NK-92 (cell line): Measurements from ENCODE around the gene HIVEP3.

Experiments used
- DNase-seq: peaks from one replicate; lab custom pipeline; 2025; ENCODE audit not compliant: unreplicated experiment; lab: John Stamatoyannopoulos, UW

The HIVEP3 gene

DNA sequence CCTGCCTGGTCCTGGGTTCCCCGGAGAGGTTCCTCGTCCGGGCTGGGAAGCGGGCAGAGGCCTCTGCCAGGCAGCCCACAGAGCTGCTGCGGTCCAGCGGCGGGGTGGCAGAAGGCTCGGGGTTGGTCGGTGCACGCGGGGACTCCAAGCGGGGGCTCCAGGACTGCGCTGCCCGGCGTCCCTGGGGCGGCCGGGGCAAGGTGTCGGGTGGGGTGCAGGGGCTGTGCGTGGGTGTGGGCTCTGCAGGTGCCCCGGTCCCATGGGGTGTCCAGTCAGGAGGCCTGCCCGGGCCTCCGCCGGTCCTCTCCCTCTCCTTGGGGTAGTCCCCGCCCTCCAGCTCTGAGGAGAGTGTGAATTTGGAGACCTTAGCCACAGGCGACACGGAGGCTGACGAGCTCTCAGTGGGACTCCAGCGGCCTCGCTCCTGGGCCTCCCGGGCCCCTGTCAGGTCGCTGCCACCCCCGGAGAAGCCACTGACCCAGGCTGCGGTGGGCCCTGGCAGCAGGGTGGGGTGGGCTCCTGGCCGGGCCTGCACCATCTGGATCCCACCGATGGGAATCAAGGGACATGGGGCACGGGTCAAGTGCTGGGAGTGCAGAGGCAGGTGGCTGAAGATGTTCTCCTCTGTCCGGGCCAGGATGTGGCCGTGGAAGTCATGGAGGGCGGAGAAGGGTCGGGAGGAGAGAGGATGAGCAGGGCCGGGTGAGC lies 408.0 kb downstream of the HIVEP3 start:
- DNase-seq, result no peak

DNA sequence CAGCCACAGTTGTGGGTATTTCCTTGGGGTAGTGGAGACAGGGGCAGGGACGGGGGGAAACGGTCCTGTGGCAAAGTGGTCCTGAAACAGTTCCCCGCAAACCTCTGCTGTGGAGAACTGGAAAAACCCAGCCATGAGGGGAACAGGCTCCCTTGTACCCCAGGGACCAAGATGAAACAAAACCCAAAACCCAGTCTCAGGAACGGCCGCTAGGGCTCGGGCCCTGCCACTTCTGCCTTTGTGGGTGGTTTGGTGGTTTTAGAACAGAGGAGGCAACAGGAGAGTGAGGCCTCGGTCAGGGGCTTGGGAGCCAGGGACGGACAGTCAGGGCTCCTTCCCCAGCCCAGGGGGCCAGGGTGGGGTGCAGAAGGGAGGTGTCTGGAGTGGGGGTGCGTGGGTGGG lies 409.5 kb downstream of the HIVEP3 start:
- DNase-seq, result no peak

GRCh38 chr1:41508290-41508689 lies 410.4 kb downstream of the HIVEP3 start:
- no peak for DNase-seq

- no peak for DNase-seq
These were observed 410.9 kb downstream of the HIVEP3 start for GRCh38 chr1:41507836-41508235.

DNA sequence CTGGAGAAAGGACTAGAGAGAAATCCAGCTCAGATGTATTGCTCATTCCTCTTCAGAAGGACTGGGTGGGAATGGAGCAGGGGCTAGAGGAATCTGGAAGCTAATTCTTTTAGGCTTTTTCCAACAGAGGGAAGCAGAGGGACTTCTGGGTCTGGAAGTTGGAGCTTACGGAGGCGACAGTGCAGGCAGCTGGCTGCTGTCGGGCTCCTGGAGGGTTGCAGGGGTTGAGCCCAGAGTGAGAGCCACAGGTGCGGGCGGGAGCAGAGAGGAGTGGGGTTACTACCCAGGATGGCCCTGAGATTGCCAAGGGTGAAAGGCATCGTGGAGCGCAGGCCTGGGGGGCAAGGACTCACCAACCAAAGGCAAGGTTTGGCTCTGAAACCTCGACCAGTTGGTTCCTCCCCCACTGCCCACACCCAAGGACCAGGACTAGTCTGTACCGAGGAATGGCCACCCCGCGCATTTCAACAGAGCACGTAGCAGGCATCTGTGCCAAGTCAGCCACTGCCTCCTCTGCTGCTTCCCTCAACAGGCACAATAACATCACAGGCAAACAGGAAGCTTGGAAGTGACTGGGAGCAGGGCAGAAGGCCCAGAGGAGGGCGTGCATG lies 411.5 kb downstream of the HIVEP3 start:
- no peak for DNase-seq

DNA sequence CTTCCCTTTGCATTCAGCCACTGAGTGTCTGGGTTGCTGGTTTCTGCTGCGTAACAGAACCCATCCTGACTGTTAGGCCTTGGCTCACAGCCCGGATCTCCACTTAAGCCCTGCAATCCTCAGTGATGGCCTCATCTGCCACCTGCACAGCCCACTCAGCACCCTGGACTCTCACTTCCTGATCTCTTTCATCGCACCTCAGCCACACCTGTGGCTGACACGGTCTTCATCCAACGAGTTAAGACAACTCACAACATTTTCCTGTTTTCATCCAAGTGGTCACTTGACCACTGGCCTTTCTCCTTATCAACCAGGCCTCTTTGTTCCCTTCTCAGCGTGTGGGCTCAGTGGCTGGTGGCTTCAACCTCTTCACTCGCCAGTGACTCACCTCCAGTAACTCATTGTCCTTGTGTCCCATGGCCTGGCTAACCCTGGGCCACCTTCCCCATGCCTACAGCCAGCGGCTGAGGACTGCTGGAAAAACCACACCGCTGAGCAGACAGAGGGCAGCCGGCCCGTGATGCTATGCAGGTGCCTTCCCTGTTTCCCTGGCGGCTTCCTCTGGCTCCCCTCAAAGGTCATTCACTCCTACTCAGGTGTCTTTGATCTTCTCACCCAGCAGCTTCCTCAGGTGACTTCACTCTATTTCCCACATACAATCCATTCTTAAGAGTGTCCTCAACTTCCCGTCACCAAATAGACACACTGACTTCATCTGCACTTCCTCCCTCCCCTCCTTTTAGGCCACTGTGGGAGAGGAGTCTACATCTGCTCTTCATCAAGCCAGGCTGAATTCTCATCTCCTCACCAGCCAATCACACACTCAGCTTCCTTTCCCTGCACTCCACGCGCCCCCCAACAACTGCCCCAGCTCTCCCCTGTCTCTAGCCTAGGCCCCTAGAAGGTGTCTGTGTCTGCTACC lies 414.3 kb downstream of the HIVEP3 start:
- no peak for DNase-seq

DNA sequence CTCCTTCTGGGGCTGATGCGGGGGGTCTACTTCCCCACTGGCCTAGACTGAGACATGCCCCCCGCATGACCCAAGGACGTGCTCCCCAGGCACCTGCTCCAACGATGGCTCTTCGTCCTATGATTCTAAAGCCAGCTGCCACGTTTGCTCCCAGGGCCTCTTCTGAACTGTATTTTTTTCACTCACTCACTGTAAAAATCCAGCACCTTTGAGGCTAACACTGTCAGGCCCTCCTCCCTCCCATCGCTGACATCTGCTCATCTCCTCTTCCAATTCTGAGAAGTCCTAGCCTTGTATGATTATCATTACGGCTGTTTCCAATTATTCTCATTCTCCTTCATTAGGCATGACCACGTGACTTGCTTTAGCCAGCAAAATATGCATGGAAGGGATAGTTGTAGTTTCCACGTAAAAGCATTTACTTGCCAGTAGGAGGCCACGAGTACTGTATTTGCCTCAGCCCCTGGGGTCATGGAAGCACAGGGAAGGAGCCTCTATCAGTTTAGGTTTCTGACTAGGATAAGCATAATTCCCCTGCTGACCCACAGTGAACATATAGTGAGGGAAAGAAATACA lies 415.1 kb downstream of the HIVEP3 start:
- DNase-seq, result no peak

- DNase-seq, result no peak
These were observed 415.8 kb downstream of the HIVEP3 start for GRCh38 chr1:41502912-41503311.

DNA sequence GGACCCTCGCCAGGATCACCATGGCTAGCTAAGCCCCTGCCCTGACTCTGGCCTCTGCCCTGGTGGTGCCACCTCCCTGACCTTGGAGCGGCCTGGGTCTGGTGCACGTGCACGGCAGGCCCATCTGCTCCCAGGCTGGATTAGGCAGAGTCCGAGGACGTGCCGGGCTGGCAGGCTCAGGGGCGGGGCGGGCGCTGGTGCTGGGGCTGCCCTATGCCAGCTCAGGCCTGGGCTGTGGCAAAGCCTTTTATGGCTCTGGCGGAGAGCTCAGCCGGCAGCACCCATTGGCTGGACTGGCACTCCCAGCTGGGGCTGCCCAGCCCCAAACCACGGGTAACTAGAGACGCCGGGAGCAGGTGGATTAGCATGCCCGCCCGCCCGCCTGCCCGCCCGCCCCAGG lies 417.1 kb downstream of the HIVEP3 start:
- DNase-seq, result no peak

DNA sequence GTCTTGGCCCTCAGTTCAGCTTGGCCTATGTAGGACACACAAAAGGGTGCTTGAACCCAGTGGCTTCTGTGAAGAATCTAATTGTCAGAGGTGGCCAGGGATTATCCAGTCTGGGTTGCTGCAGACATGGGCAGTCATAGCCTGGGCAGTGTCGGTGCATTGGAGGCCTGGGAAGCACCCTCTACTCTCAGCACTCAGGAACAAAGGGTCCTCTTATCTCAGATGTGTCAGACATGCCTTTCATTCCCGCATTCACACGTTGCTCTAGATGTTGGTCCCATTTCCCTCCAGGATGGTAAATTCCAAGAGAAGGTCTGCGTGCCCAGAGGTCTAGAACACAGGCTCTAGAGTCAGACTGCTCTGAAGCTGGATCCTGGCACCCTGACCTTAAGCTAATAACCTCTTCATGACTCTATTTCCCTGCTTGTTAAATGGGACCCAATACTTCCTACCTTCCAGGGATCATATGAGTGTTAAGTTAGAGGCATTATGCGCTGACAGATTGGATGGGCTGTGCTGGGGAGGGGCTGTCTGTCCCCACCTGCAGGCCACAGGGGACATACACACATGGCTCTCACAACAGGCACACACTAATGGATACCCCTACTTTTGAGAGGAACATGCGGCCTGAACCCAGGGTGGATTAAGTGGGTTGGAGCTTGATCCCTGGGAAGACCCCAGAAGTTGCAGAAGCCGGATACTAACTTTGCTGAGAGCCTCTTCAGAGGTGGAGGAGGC lies 417.8 kb downstream of the HIVEP3 start:
- DNase-seq, result no peak

DNA sequence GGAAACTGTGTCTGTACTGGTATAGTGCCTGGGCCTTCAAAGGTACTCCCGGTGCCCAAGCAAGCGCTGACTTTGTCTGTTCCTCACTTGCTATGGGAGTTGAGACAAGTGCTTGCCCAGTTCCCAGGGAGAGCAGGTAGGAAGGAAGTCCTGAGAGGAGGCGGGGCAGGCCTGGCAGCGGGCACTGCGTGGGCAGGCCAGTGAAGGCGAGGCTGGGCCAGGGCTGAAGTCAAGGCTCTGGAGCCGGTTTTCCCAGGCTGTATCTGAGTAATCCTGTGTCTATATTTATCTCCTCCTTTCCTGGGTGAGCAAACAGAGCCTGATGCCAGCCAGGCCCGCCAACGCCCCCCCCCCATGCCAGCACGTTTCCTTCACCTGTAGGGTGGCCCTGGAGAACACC lies 418.3 kb downstream of the HIVEP3 start:
- DNase-seq, result no peak

DNA sequence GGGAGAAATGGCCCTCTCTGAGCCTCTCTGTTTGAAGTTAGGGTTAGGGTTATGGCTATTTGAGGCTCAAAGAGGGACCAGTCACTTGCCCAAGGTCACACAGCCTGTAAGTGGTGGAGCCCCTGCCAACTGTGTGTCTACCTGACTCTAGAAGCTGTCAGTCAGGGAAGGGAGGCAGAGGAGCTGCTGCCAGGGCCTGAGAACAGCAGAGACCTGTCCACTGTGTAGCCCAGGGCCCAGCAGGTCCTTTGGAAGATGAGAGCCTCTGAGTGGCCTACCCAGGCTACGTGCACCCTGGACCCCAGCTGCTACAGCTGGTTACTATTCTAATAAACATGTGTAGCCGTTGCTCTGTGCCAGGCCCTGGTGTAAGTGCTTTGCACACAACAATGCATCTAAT lies 419.1 kb downstream of the HIVEP3 start:
- DNase-seq, result no peak

- no peak for DNase-seq
These were observed 419.9 kb downstream of the HIVEP3 start for GRCh38 chr1:41498804-41499203.

DNA sequence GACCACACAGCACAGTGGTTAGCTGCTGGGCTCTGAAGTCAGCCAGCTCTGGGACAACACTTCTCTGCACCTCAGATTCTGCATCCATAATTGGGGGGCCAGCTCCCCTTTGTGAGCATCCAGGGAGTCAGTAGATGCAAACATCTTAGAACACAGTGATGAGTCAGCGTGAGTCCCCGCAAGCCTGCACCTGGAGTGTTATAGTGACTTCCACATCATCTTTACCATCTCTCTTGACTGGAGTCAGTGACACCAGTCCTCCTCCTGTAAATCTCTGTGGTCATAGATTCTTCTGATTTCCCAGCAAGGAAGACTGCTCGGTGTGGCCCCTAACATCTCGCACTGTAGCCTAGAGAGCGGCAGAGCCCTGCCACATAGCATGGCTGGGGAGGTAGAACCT lies 420.3 kb downstream of the HIVEP3 start:
- no peak for DNase-seq

- DNase-seq, result no peak
These were observed 421.2 kb downstream of the HIVEP3 start for GRCh38 chr1:41497461-41498030.

GRCh38 chr1:41497056-41497440 lies 421.7 kb downstream of the HIVEP3 start:
- DNase-seq, result no peak

GRCh38 chr1:41496080-41497055 lies 422.4 kb downstream of the HIVEP3 start:
- DNase-seq, result no peak

DNA sequence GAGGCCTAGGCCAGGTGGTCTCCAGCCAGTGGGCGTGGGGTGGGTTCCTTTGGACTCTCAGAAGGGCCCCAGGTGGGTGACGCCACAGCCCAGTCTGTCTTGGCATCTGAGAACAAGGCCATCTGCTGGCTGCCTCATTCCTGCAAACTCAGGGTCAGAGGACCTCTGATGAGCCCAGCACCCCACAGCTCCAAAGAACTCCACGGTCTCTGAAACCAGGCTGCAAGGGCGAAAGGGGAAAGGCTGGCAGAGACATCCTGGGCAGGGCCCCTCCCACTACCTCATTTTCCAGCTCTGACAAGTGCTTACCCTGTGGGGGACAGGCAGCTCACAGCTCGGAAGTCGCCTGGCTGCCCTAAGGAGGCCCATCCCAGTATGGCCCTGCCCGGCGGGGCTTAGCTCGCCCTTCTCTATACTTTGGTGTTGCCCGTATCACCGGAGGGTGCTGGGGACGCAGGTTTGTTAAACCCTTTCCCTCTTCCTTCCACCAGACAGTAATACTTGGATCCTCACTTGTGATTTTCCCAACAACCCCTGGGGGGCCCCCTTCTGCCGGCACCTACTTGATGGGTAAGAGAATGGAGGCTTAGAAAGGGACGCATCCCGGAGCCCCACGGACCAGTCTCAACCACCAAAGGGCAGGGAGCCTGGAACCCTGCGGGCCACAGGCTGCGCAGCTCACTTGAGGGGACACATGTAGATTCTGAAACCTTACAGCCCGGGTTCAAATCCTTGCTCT lies 423.3 kb downstream of the HIVEP3 start:
- no peak for DNase-seq
